Sigmoid colon (tissue), 7 donors: Measurements from ENCODE around the gene KRT85. TPM values are rescaled to one million over a fixed set of nuclear protein-coding genes. Genes with fewer than 3 reads are reported as not detected.

Experiments used
- DNase-seq: peaks from one replicate; pipeline ENCODE4 v3.0.0-alpha.2; 2019
- H3K27ac ChIP-seq, 4 donors: fragments of 200-600 bp; sonication (generic); one replicate each; pipeline ENCODE4 v1.5.1; 2016 to 2019; ENCODE audit warnings: mild to moderate bottlenecking in 1 of 4
- H3K27me3 ChIP-seq, 3 donors: fragments of 200-600 bp; sonication (generic); one replicate each; pipeline ENCODE4 v1.5.1; 2019; ENCODE audit warnings: mild to moderate bottlenecking in 1 of 3
- H3K36me3 ChIP-seq, 4 donors: fragments of 200-600 bp; sonication (generic); one replicate each; pipeline ENCODE4 v1.5.1; 2016 to 2019
- H3K4me1 ChIP-seq, 4 donors: fragments of 200-600 bp; sonication (generic); one replicate each; pipeline ENCODE4 v1.5.1; 2017 to 2019
- H3K4me3 ChIP-seq, 4 donors: fragments of 200-600 bp; sonication (generic); one replicate each; pipeline ENCODE4 v1.5.1; 2017 to 2019; ENCODE audit warnings: mild to moderate bottlenecking in 2 of 4, moderate library complexity in 1 of 4
- H3K9me3 ChIP-seq, 4 donors: fragments of 200-600 bp in 3 of 4; sonication (generic) in 3 of 4; one replicate each; pipeline versions ENCODE4 v1.5.1 to v1.6.1; 2013 to 2019
- CTCF ChIP-seq, 4 experiments: fragments of 450-650 bp in 3 of 4; fragments of 200-600 bp in 1 of 4; IDR thresholded peaks; one replicate each; pipeline ENCODE4 v1.5.1; 2016 to 2019; ENCODE audit warnings: antibody characterized with exemption in 4 of 4, mild to moderate bottlenecking in 3 of 4, moderate library complexity in 2 of 4
- EP300 ChIP-seq, 4 donors: sonication (generic); formaldehyde crosslinking; IDR thresholded peaks; one replicate each; pipeline ENCODE4 v1.6.1; 2017; ENCODE audit warnings: antibody characterized with exemption in 4 of 4
- POLR2A ChIP-seq, 2 donors: fragments of 450-650 bp; IDR thresholded peaks; one replicate each; pipeline ENCODE4 v1.6.1; 2016; ENCODE audit warnings: antibody characterized with exemption in 2 of 2, mild to moderate bottlenecking in 2 of 2, moderate library complexity in 2 of 2
- POLR2AphosphoS5 ChIP-seq, 4 donors: sonication (generic); formaldehyde crosslinking; IDR thresholded peaks; one replicate each; pipeline ENCODE4 v1.6.1; 2017; ENCODE audit warnings: antibody characterized with exemption in 4 of 4
- WGBS, 2 donors: extraction: QIAGEN DNeasy Blood & Tissue Kit; methylation state at CpG; one replicate each; pipeline ENCODE4 v1.1.7; 2013; 5-methylcytosine and 5-hydroxymethylcytosine counted together
- intact Hi-C: fragments of 100-400 bp; cut with DNase I; formaldehyde crosslinking; loops from one replicate; pipeline ENCODE4 v1.15.1; 2023
- polyA plus RNA-seq, 3 donors: library from polyadenylated mRNA; stranded (reverse); fragments of 200-250 nt; gene quantifications; one replicate each; pipeline ENCODE4 v1.2.3, GENCODE V29; 2013
- total RNA-seq, 4 donors: library from RNA; depleted of rRNA; stranded (reverse); fragments of >200 nt; gene quantifications; one replicate each; pipeline ENCODE4 v1.1.0, GENCODE V29; 2016
- donor health status: healthy with polysubstance abuse.
- donor health status: Bipolar disorder and iron deficiency.
- donor health status: healthy.

Gene KRT85
- total and polyA plus RNA-seq, 7 donors = not detected

- no peaks in the 10 kb centered on the region for H3K9me3 ChIP-seq
- H3K36me3 ChIP-seq = no peaks in the 10 kb centered on the region
- TF ChIP-seq EP300 (IDR thresholded peaks at IDR 0.05) (no peak), POLR2A (IDR thresholded peaks at IDR 0.05) (no peak), CTCF (IDR thresholded peaks at IDR 0.05) (no peak), POLR2AphosphoS5 (IDR thresholded peaks at IDR 0.05) (no peak)
- no peak for DNase-seq
- no peak within 1 kb of the TSS for H3K4me3 ChIP-seq
- peaks cover 0 to 5% (median 0%) of the 10 kb centered on the region in 3 donors for H3K27me3 ChIP-seq
- peaks cover 0 to 10% (median 0%) of the 10 kb centered on the region in 4 donors for H3K4me1 ChIP-seq
- intact Hi-C loops = no loop called here
- 76 to 81% methylated on average over 35 of the region's 35 CpGs for WGBS, 2 donors
- no peak within 1 kb of the TSS for H3K27ac ChIP-seq
These were observed 46.4 kb downstream of the KRT85 start, which contains the start of gene KRT83 for GRCh38 chr12:52320784-52321400. KRT83 (minus strand) TSS chr12:52321398; CDS start chr12:52321335, 63 bp downstream.

- WGBS, 2 donors = 67 to 70% methylated on average over 11 of the region's 11 CpGs
- no peak overlapping the region for H3K27ac ChIP-seq
- H3K36me3 ChIP-seq = no peaks in the 10 kb centered on the region
- peaks cover 0 to 5% (median under 1%) of the 10 kb centered on the region in 3 donors for H3K27me3 ChIP-seq
- intact Hi-C loops = no loop called here
- no peak for DNase-seq
- H3K4me3 ChIP-seq = no peak overlapping the region
- H3K9me3 ChIP-seq = no peaks in the 10 kb centered on the region
- H3K4me1 ChIP-seq = peaks cover 0 to 10% (median 0%) of the 10 kb centered on the region in 4 donors
- no peak for TF ChIP-seq EP300 (IDR thresholded peaks at IDR 0.05)
- no peak for TF ChIP-seq POLR2A (IDR thresholded peaks at IDR 0.05)
- no peak for TF ChIP-seq POLR2AphosphoS5 (IDR thresholded peaks at IDR 0.05)
- no peak for TF ChIP-seq CTCF (IDR thresholded peaks at IDR 0.05)
These were observed 48.2 kb downstream of the KRT85 start for GRCh38 chr12:52319097-52319496.

GRCh38 chr12:52318241-52318990, 48.9 kb downstream of the KRT85 start:
- Histone ChIP-seq H3K9me3 (no peaks in the 10 kb centered on the region), H3K4me3 (no peak overlapping the region), H3K4me1 (peaks cover 0 to 10% (median 0%) of the 10 kb centered on the region in 4 donors), H3K36me3 (no peaks in the 10 kb centered on the region), H3K27ac (no peak overlapping the region), H3K27me3 (peaks cover 0 to 5% (median 3%) of the 10 kb centered on the region in 3 donors)
- intact Hi-C loops = no loop called here
- 85 to 86% methylated on average over 11 of the region's 11 CpGs for WGBS, 2 donors
- DNase-seq = no peak
- no peak for TF ChIP-seq EP300 (IDR thresholded peaks at IDR 0.05)
- TF ChIP-seq POLR2A (IDR thresholded peaks at IDR 0.05) = no peak
- TF ChIP-seq POLR2AphosphoS5 (IDR thresholded peaks at IDR 0.05) = no peak
- TF ChIP-seq CTCF (IDR thresholded peaks at IDR 0.05) = no peak

GRCh38 chr12:52317468-52318052, 49.7 kb downstream of the KRT85 start:
- intact Hi-C loops = no loop called here
- peaks cover 0 to 5% (median 3%) of the 10 kb centered on the region in 3 donors for H3K27me3 ChIP-seq

More at GRCh38 chr12:52317468-52318052, 49.7 kb downstream of the KRT85 start:
- DNase-seq = no peak
- TF ChIP-seq POLR2A (IDR thresholded peaks at IDR 0.05) = no peak
- TF ChIP-seq EP300 (IDR thresholded peaks at IDR 0.05) = no peak
- TF ChIP-seq CTCF (IDR thresholded peaks at IDR 0.05) = no peak
- TF ChIP-seq POLR2AphosphoS5 (IDR thresholded peaks at IDR 0.05) = no peak
- Histone ChIP-seq H3K27ac (no peak overlapping the region), H3K9me3 (no peaks in the 10 kb centered on the region), H3K4me1 (peaks cover 0 to 10% (median 0%) of the 10 kb centered on the region in 4 donors), H3K36me3 (no peaks in the 10 kb centered on the region), H3K4me3 (no peak overlapping the region)
- 87 to 89% methylated on average over 12 of the region's 12 CpGs for WGBS, 2 donors
